Measurements from ENCODE around the gene TMEM129.
A peak's percentile ranks its signal among the peaks of the same experiment; 100 is the strongest.

Gene TMEM129, protein sequence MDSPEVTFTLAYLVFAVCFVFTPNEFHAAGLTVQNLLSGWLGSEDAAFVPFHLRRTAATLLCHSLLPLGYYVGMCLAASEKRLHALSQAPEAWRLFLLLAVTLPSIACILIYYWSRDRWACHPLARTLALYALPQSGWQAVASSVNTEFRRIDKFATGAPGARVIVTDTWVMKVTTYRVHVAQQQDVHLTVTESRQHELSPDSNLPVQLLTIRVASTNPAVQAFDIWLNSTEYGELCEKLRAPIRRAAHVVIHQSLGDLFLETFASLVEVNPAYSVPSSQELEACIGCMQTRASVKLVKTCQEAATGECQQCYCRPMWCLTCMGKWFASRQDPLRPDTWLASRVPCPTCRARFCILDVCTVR

GRCh38 chr4:1721003-1721665, at the start of gene TMEM129, which contains the start of gene TACC3:
Gene TMEM129, minus strand, starts transcription at chr4:1721323. Its CDS starts 486 bp downstream, at chr4:1720837.
Gene TACC3, plus strand, starts transcription at chr4:1721521. Its CDS starts 1,901 bp downstream, at chr4:1723422.
- peak; percentile 91 for DNase-seq (ENCODE audit: low read depth)

DNA sequence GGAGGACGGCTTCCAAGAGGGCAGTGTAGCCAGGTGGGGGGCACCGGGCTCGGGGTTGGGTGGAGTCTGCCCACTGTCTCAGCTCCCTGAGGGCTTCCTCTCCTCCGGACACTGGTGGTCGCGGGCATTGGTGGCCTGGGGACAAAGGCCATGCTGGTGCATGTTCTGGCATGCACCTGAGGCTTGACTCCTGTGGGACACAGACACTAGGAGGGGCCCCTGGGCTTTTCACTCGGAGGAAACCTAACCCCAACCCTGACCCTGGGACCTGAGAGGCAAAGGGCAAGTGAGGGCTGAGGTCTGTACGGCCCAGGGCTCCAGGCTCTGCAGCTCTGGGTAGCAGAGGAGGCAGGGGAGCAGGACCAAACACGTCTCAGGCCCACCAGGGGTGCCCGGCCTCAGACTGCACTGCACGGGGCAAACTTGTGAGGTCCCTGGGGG, 49.7 kb upstream of the TMEM129 start:
- no peak for DNase-seq (ENCODE audit: low read depth)

GRCh38 chr4:1770245-1770644, 49.1 kb upstream of the TMEM129 start:
- no peak for DNase-seq (ENCODE audit: low read depth)

DNA sequence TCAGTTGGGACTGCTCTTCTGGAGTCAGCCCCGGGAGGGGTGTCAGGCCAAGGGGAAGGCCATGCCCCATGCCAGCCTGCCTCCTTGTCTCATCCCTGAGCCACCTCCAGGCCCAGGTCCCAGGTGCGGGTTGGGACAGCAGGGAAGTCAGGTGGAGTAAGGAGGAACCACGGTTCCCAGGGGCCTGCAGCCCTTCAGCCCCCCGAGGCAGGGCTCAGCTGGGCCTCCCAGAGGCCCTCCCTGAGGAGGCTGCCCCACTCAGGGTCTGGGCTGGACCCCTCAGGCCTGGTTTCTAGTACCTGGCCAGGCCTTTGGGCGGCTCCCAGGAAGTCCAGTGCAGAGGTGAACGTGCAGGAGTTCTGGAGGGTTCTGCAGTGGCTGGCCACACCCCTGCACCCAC, 48.6 kb upstream of the TMEM129 start:
- DNase-seq (ENCODE audit: low read depth) = no peak

DNA sequence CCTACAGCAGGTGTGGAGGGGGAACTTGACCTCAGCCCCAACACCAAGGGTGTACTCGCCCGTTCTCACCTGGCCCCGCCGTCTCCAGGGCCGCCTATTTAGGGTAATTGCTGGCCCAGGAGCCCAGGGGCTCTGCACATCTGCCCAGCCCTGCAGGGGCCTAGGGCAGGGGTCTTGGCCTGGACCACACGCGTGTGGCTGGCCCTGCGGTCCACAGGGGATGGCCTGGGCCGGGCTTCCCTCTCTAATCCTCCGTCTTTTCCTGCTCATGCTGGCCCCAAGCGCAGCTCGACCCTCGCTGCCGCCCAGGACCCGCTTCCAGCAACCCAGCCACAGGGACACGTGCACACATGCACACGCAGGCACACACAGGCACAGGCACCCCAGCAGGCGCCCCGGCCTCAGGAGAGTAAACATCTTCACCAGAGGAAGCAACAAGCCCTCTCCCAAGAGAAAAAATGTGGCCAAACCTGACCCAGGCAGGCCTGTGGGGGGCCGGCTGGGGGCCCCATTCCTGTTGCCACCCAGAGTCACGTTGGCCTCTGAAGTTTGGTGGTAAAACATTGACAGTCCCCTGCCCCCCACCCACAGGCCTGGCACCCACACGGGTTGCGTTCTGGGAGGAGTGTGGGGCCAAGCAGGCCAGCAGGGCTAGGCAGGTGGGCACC, 47.4 kb upstream of the TMEM129 start:
- DNase-seq (ENCODE audit: low read depth) = no peak

DNA sequence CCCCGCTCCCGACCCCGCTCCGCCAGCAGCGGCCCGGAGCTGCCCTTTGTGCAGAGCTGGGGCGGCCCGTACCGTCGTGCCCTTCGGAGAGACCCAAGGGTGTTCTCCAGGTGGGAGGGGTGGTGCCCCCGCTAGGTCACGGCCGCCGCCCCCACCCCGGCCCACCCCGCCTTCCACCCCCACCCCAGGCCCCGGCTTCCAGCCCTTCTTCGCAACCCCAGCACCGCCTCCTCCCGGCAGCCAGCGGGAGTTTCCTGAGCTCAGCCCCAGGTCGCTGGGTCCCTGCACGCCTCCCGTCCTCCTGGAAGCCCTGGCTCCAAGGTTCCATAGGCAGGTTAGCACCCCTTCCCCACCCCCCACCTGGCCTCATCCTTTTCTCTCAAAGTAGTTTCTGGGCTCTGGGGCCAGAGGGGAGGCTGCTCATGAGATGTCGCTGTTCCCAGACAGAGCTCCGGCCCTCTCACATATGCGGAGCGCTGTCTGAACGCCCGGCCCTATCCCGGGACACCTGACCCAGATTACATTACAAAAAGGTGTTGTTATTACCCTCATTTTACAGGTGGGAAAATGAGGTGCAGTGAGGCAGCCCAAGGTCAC, 46.7 kb upstream of the TMEM129 start:
- DNase-seq (ENCODE audit: low read depth) = peak; percentile 24

- DNase-seq (ENCODE audit: low read depth) = no peak
Measured at GRCh38 chr4:1767061-1767769, 46.1 kb upstream of the TMEM129 start.

DNA sequence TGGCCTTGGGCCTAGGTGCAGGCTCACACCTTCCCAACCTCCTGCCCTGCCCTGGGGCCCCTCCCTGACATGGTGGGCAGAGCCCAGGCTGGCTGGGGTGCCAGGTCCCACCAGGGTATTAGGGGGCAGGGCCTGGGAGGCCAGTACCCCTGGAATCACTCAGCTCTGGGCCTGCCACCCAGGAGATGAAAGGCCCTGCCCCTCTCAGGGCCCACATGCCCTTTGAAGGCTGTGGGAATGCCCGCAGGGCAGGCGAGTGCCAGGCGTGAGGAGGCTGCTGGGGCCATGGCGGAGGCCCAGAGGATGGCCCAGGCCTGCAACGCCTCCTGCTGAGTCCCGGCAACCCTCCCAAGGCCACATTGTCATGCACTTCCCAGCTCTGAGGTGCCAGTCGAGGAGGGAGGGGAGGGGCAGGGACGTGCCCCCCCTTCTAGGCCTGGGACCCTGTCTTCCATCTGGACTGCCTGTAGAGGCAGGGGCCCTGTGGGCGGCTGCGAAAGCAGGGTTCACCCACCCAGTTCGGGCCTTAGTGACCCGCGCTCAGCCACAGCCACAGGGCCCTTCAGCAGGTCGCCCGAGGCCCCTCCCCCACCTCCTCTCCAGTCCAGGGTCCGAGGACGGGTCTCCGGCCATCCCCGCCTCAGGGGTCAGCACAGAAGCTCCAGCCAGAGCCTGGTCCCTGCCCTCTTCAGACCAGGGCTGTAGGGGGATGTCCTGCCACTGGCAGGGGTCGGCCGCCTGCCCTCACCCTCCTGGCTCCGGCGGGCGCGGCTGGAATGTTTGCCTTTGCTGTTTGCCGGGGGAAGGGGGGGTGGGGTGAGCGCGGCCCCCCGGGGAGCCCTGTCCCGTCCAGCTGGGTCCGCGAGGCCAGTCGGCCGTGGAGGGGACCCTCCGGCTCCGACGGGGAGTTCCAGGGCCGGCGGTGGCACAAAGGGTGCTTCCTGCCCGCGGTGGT, 45.3 kb upstream of the TMEM129 start:
- DNase-seq (ENCODE audit: low read depth) = no peak

DNA sequence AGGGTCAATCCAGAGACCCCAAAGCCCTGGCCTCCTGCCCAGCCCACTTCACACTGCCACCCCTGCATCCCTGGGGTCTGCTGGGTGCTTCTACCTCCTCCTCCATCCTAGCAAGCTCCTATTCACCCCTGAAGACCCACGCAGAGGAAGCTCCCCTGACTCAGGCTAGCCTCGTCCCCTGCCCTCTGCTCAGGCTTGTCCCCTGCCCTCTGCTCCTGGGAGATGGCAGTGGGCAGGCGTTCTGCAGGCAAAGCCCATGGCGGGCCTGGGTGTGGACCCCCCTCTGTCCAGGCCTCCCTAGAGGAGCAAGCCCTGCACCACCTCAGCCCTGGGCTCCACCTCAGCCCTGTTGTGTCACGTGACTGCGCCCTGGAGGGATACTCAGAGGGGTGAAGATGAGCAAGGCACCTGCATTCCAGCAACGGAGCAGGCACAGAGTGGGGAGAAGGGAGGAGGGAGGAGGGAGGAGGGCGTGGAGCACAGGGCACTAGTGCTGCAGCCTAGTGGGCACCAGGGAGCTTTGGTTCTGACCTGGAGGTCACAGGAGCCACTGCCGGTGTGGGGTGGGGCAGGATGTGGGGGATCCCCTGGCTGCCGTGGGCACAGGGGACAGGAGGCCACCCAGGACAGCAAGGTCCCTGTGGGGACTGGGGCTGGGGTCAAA, 44.4 kb upstream of the TMEM129 start:
- no peak for DNase-seq (ENCODE audit: low read depth)

- no peak for DNase-seq (ENCODE audit: low read depth)
Measured at GRCh38 chr4:1764670-1765069, 43.5 kb upstream of the TMEM129 start.

- peak; percentile 37 for DNase-seq (ENCODE audit: low read depth)
Measured at GRCh38 chr4:1763550-1764080, 42.5 kb upstream of the TMEM129 start.

DNA sequence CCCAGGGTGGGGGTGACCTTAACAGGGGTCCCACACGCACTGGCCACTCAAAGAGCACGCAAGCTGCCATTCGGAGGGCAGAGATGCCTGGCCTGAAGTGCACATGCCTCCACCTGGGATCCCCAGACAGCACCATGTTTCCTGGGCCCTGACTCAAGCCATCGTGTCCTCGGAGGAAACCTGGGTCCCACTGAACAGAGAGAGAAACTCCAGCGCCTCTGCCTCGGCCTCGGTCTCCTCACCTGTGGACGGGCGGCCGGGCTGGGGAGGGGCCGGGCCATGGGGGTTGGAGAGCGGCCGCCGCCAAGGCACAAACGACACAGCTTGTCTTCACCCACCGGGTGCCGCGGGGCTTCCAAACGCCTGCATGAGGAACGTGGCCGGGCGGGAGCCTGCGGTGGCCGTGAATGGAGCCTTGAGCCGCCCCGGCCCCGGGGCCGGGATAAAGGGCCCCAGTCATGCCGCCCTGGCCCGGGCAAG, 42.0 kb upstream of the TMEM129 start:
- no peak for DNase-seq (ENCODE audit: low read depth)

DNA sequence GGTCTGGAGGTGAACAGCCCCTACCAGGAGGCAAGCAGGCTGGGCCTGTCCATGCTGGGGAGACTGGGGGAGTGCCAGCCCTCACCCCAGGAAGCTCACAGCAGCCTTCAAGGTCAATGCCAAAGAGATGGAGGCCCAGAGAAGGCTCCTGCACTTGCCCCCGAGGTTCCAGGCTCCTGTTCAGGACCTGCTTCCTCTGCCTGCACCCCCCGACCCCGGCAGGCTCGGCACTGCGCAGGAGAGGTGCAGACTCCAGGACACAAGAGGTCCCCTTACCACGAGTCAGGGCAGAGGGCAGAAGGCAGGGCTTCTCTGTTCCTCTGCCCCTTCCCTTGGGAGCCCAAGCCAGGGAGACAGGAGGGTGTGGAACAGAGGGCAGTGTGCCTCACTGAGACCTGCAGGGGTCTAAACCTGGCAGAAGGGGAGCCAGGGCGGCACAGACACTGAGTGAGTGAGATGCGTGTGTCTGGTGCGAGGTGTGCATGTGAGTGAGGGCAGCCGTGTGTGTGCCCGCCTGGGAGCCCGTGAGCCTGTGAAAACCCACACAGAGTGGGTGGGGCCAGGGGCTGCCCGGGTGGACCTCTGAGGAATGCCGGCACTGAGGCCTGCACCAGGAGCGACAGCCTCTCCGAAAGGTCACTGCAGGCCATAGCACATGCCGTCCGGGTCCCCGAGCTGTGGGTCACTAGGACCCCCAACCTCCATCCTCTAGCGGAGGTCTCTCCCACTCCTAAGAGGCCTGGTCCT, 41.3 kb upstream of the TMEM129 start:
- no peak for DNase-seq (ENCODE audit: low read depth)

GRCh38 chr4:1761130-1761689, 40.1 kb upstream of the TMEM129 start:
- no peak for DNase-seq (ENCODE audit: low read depth)

GRCh38 chr4:1760521-1761071, 39.5 kb upstream of the TMEM129 start:
- no peak for DNase-seq (ENCODE audit: low read depth)

GRCh38 chr4:1759818-1760223, 38.7 kb upstream of the TMEM129 start:
- DNase-seq (ENCODE audit: low read depth) = no peak

DNA sequence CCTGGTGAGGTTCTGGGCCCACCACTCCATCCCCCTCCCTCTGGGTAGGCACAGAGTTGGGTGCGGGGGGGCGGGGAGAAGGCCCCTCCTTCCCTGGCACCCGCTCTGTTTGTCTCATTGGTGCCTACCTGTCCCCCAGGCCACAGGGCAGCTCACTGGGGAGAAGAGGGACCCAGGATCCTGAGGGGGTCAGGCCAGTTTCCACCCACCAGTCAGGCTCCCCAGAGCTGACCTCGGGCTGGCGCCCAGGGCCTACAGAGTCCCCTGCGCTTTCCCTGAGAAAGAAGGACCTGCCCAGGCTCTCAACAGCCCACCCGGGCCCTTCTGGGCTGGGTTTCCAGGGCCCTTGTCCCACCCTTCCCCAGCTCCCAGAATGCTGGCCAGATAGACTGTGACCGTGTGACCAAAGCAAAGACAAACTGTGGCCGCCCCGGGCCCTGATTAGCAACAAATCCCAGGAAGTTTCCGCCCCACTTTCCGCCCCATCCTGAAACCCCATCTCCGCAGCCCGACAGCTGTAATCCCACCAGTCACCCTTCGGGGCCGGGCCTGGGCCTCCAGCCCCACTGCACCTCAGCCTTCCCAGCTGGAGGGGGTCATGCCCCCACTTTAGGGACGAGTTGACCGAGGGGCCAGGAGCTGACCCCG, 38.2 kb upstream of the TMEM129 start:
- DNase-seq (ENCODE audit: low read depth) = no peak

Measured in amniotic epithelial cell (primary cell).